Activated CD8-positive, alpha-beta memory T cell treated with anti-CD3 and anti-CD28 coated beads, Interleukin-2, amount 50 U/mL, for 24 hours (primary cell): ENCODE results near the gene RESF1.

Source experiments
- DNase-seq: peaks from one replicate; pipeline ENCODE4 v3.0.0-alpha.2; 2020; ENCODE audit errors: extremely low read depth

The RESF1 gene

GRCh38 chr12:31961137-31961536 lies 1.9 kb downstream of the RESF1 start:
- no peak for DNase-seq

- no peak for DNase-seq
Measured at GRCh38 chr12:31962076-31962475, 2.9 kb downstream of the RESF1 start.

GRCh38 chr12:31964280-31964679 lies 5.1 kb downstream of the RESF1 start:
- no peak for DNase-seq

- DNase-seq, result no peak
Measured at GRCh38 chr12:31965090-31965489, 5.9 kb downstream of the RESF1 start.

- no peak for DNase-seq
Measured at GRCh38 chr12:31966558-31967205, 7.5 kb downstream of the RESF1 start.

GRCh38 chr12:31967539-31967938 lies 8.3 kb downstream of the RESF1 start:
- DNase-seq, result no peak

GRCh38 chr12:31970199-31970598 lies 11.0 kb downstream of the RESF1 start:
- DNase-seq, result no peak

- no peak for DNase-seq
Measured at GRCh38 chr12:31973818-31974217, 14.6 kb downstream of the RESF1 start.

GRCh38 chr12:31974673-31975072 lies 15.5 kb downstream of the RESF1 start:
- no peak for DNase-seq

GRCh38 chr12:31984806-31985591 lies 25.8 kb downstream of the RESF1 start:
- DNase-seq, result no peak

- DNase-seq, result no peak
Measured at GRCh38 chr12:31985832-31986231, 26.6 kb downstream of the RESF1 start.

- DNase-seq, result no peak
Measured at GRCh38 chr12:31989571-31990362, 30.6 kb downstream of the RESF1 start.

GRCh38 chr12:31991146-31991545 lies 31.9 kb downstream of the RESF1 start:
- no peak for DNase-seq

- DNase-seq, result no peak
Measured at GRCh38 chr12:31991815-31992214, 32.6 kb downstream of the RESF1 start.

GRCh38 chr12:31999692-32000091 lies 40.5 kb downstream of the RESF1 start:
- DNase-seq, result no peak

- DNase-seq, result no peak
Measured at GRCh38 chr12:32000373-32001005, 41.3 kb downstream of the RESF1 start.

GRCh38 chr12:32002848-32003493 lies 43.8 kb downstream of the RESF1 start:
- DNase-seq, result no peak

GRCh38 chr12:32003654-32004053 lies 44.4 kb downstream of the RESF1 start:
- DNase-seq, result no peak

- DNase-seq, result no peak
Measured at GRCh38 chr12:32005496-32006125, 46.4 kb downstream of the RESF1 start.
